HepG2 (cell line): Measurements from ENCODE around the gene CDK5RAP2.

ENCODE experiments used
- ATF7 ChIP-seq, 2 experiments: fragments of 450-650 bp in 1 of 2; sonication (generic) in 1 of 2; formaldehyde crosslinking in 1 of 2; IDR thresholded peaks; 2 replicates each; pipeline versions ENCODE4 v1.4.0 to v1.6.1; 2016 to 2020; ENCODE audit warnings: antibody characterized with exemption in 1 of 2, mild to moderate bottlenecking in 1 of 2, missing genetic modification reagents in 1 of 2
- CBFB ChIP-seq: sonication (generic); formaldehyde crosslinking; IDR thresholded peaks from 2 replicates; pipeline ENCODE4 v1.4.0; 2020; ENCODE audit warnings: missing genetic modification reagents
- CEBPZ ChIP-seq: IDR thresholded peaks from 2 replicates; pipeline ENCODE4 v1.6.1; 2012; ENCODE audit warnings: low read length, improper control_type of control experiment
- FIP1L1 ChIP-seq: fragments of 200-400 bp; formaldehyde crosslinking; IDR thresholded peaks from 2 replicates; pipeline ENCODE4 v1.6.1; 2018; ENCODE audit warnings: low read depth, mild to moderate bottlenecking, low read length, moderate library complexity, borderline replicate concordance; ENCODE audit not compliant: insufficient read depth
- MAFK ChIP-seq, 2 experiments: IDR thresholded peaks in 1 of 2; conservative IDR thresholded peaks in 1 of 2; 2 replicates each; pipeline ENCODE4 v1.6.1; 2011; ENCODE audit warnings: improper control_type of control experiment in 2 of 2, low read length in 2 of 2
- MED13 ChIP-seq: sonication (generic); formaldehyde crosslinking; IDR thresholded peaks from 2 replicates; pipeline ENCODE4 v1.5.0; 2020; ENCODE audit warnings: missing genetic modification reagents
- POLR2A ChIP-seq, 2 experiments: IDR thresholded peaks; 2 replicates each; pipeline ENCODE4 v1.6.1; 2011; ENCODE audit warnings: low read depth in 2 of 2, low read length in 2 of 2, mild to moderate bottlenecking in 1 of 2, moderate library complexity in 1 of 2; ENCODE audit not compliant: insufficient read depth in 1 of 2
- THAP7 ChIP-seq: sonication (generic); formaldehyde crosslinking; IDR thresholded peaks from 2 replicates; pipeline ENCODE4 v1.8.1; 2023; ENCODE audit warnings: mild to moderate bottlenecking, missing genetic modification reagents

GRCh38 chr9:120484162-120484561 is 95.8 kb downstream of the CDK5RAP2 start:
- no peak for TF ChIP-seq FIP1L1
- no peak for TF ChIP-seq CEBPZ
- TF ChIP-seq THAP7 (CRISPR knock-in tag) = no peak
- no peak for TF ChIP-seq ATF7 (IDR thresholded peaks at IDR 0.05)
- TF ChIP-seq ATF7 (CRISPR knock-in tag; IDR thresholded peaks at IDR 0.05) = no peak
- no peak for TF ChIP-seq MED13 (CRISPR knock-in tag)
- TF ChIP-seq MAFK (conservative IDR thresholded peaks at IDR 0.05 in 1 of 2, IDR thresholded peaks at IDR 0.05 in 1 of 2; ENCODE audit: low read length in 2 of 2) = no peak
- no peak for TF ChIP-seq POLR2A (IDR thresholded peaks at IDR 0.05; ENCODE audit: insufficient read depth in 1 of 2, low read depth in 2 of 2, low read length in 2 of 2)
- no peak for TF ChIP-seq CBFB (CRISPR knock-in tag)
